DND-41 (cell line): ENCODE data around the gene CDK2AP2.

ENCODE experiments used
- ATAC-seq: fragments of 200-7000 bp; cut with Tn5 transposase; 3 replicates; pipeline ENCODE4 v1.9.1; 2021; ENCODE audit warnings: low read depth; ENCODE audit not compliant: insufficient read depth
- DNase-seq: peaks from one replicate; pipeline ENCODE4 v3.0.0-alpha.2; 2020
- H2AFZ ChIP-seq: 2 replicates; pipeline ENCODE4 v1.6.0; 2012; ENCODE audit warnings: low read depth, low read length
- H3K27ac ChIP-seq: 2 replicates; pipeline ENCODE4 v1.5.1; 2012; ENCODE audit warnings: low read length, inconsistent platforms
- H3K27me3 ChIP-seq: fragments of 200-600 bp; sonication (generic); 2 replicates; pipeline ENCODE4 v1.6.0; 2012; ENCODE audit warnings: low read length, mild to moderate bottlenecking, inconsistent platforms; ENCODE audit not compliant: insufficient read depth, poor library complexity
- H3K36me3 ChIP-seq: 2 replicates; pipeline ENCODE4 v1.5.1; 2012; ENCODE audit warnings: low read length, inconsistent platforms; ENCODE audit not compliant: insufficient read depth
- H3K4me1 ChIP-seq: 2 replicates; pipeline ENCODE4 v1.5.1; 2012; ENCODE audit warnings: mild to moderate bottlenecking, low read length; ENCODE audit not compliant: insufficient read depth
- H3K4me2 ChIP-seq: 2 replicates; pipeline ENCODE4 v1.6.0; 2012; ENCODE audit warnings: mild to moderate bottlenecking, moderate library complexity, low read length, inconsistent platforms; ENCODE audit not compliant: insufficient read depth
- H3K4me3 ChIP-seq, 2 experiments: fragments of 200-600 bp in 1 of 2; shearing (Covaris generic) in 1 of 2; 2 replicates each; pipeline ENCODE4 v1.5.1; 2012 to 2016; ENCODE audit warnings: inconsistent platforms in 2 of 2, low read length in 2 of 2, mild to moderate bottlenecking in 2 of 2, low read depth in 1 of 2, moderate library complexity in 1 of 2
- H3K79me2 ChIP-seq: 2 replicates; pipeline ENCODE4 v1.6.0; 2012; ENCODE audit warnings: low read length, inconsistent platforms; ENCODE audit not compliant: insufficient read depth
- H3K9ac ChIP-seq: 2 replicates; pipeline ENCODE4 v1.6.0; 2012; ENCODE audit warnings: low read depth, mild to moderate bottlenecking, inconsistent platforms, low read length, moderate library complexity
- H3K9me3 ChIP-seq: 2 replicates; pipeline ENCODE4 v1.5.1; 2012; ENCODE audit warnings: low read length, moderate library complexity, mild to moderate bottlenecking, inconsistent platforms; ENCODE audit not compliant: insufficient read depth, severe bottlenecking
- H4K20me1 ChIP-seq: 2 replicates; pipeline ENCODE4 v1.6.0; 2012; ENCODE audit warnings: low read length; ENCODE audit not compliant: insufficient read depth
- CTCF ChIP-seq: IDR thresholded peaks from 2 replicates; pipeline ENCODE4 v1.5.1; 2012; ENCODE audit warnings: borderline replicate concordance, low read length, moderate library complexity, mild to moderate bottlenecking; ENCODE audit not compliant: poor library complexity, severe bottlenecking; ENCODE audit errors: extremely low read depth
- EZH2 ChIP-seq: IDR thresholded peaks from 3 replicates; pipeline ENCODE4 v1.6.1; 2012; ENCODE audit warnings: borderline replicate concordance, low read depth, mild to moderate bottlenecking, moderate library complexity, low read length, inconsistent platforms; ENCODE audit not compliant: severe bottlenecking

Gene CDK2AP2

GRCh38 chr11:67500484-67500821 is 7.5 kb downstream of the CDK2AP2 start:
- TF ChIP-seq EZH2 (no peak), CTCF (no peak)
- Histone ChIP-seq H2AFZ (no peak overlapping the region), H4K20me1 (peaks cover 22% of the 10 kb centered on the region), H3K4me1 (peaks cover 15% of the 10 kb centered on the region), H3K36me3 (peaks cover 72% of the 10 kb centered on the region), H3K4me3 (no peak overlapping the region), H3K9ac (no peak overlapping the region), H3K4me2 (no peak overlapping the region), H3K9me3 (no peaks in the 10 kb centered on the region), H3K27me3 (no peaks in the 10 kb centered on the region), H3K27ac (no peak overlapping the region), H3K79me2 (peaks cover 29% of the 10 kb centered on the region)
- no peak for DNase-seq
- ATAC-seq: no peak

- H3K4me3 ChIP-seq: no peak overlapping the region
- peaks cover 13% of the 10 kb centered on the region for H3K4me1 ChIP-seq
- no peak overlapping the region for H3K27ac ChIP-seq
- DNase-seq (no peak), ATAC-seq (no peak)
- no peak overlapping the region for H3K4me2 ChIP-seq
- H3K9ac ChIP-seq: no peak overlapping the region
- peaks cover 27% of the 10 kb centered on the region for H3K79me2 ChIP-seq
- TF ChIP-seq EZH2 (no peak), CTCF (no peak)
- H3K9me3 ChIP-seq: no peaks in the 10 kb centered on the region
- H4K20me1 ChIP-seq: peaks cover 22% of the 10 kb centered on the region
- no peak overlapping the region for H2AFZ ChIP-seq
- H3K27me3 ChIP-seq: no peaks in the 10 kb centered on the region
- H3K36me3 ChIP-seq: peaks cover 77% of the 10 kb centered on the region
These were observed 8.0 kb downstream of the CDK2AP2 start for GRCh38 chr11:67499808-67500483.

- Histone ChIP-seq H3K27ac (no peak overlapping the region), H4K20me1 (peaks cover 12% of the 10 kb centered on the region), H3K9me3 (no peaks in the 10 kb centered on the region), H3K4me2 (no peak overlapping the region), H3K9ac (no peak overlapping the region), H2AFZ (no peak overlapping the region), H3K4me1 (peaks cover 6% of the 10 kb centered on the region), H3K79me2 (peaks cover 14% of the 10 kb centered on the region), H3K36me3 (peaks cover 90% of the 10 kb centered on the region), H3K27me3 (no peaks in the 10 kb centered on the region), H3K4me3 (no peak overlapping the region)
- TF ChIP-seq CTCF: no peak
- TF ChIP-seq EZH2: no peak
- no peak for ATAC-seq
- no peak for DNase-seq
These were observed 9.4 kb downstream of the CDK2AP2 start for GRCh38 chr11:67498544-67498972.

- no peak overlapping the region for H3K4me2 ChIP-seq
- TF ChIP-seq EZH2: no peak
- no peak for TF ChIP-seq CTCF
- H3K79me2 ChIP-seq: peaks cover 7% of the 10 kb centered on the region
- H3K9me3 ChIP-seq: no peaks in the 10 kb centered on the region
- no peaks in the 10 kb centered on the region for H3K27me3 ChIP-seq
- no peak overlapping the region for H3K4me3 ChIP-seq
- ATAC-seq (no peak), DNase-seq (no peak)
- H4K20me1 ChIP-seq: peaks cover 7% of the 10 kb centered on the region; the same call in 1 of the 2 replicates
- H3K27ac ChIP-seq: no peak overlapping the region
- H2AFZ ChIP-seq: no peak overlapping the region
- H3K36me3 ChIP-seq: peaks cover 92% of the 10 kb centered on the region
- H3K4me1 ChIP-seq: no peaks in the 10 kb centered on the region
- H3K9ac ChIP-seq: no peak overlapping the region
These were observed 10.2 kb downstream of the CDK2AP2 start for GRCh38 chr11:67497656-67498291.
